Stimulated activated CD8-positive, alpha-beta memory T cell treated with anti-CD3 and anti-CD28 coated beads, Interleukin-12 subunit alpha, Interleukin-12 subunit beta, amount 100 ng/mL, for 24 hours (primary cell): ENCODE data around the gene REV1.
"Not testable (repeated sequence)": the region's sequence is repeated elsewhere in the genome, so short reads cannot be mapped to it uniquely, and the experiment has no call there.

Experiments
- DNase-seq: peaks from one replicate; pipeline ENCODE4 v3.0.0-alpha.2; 2020; ENCODE audit errors: extremely low read depth

REV1 gene

DNA sequence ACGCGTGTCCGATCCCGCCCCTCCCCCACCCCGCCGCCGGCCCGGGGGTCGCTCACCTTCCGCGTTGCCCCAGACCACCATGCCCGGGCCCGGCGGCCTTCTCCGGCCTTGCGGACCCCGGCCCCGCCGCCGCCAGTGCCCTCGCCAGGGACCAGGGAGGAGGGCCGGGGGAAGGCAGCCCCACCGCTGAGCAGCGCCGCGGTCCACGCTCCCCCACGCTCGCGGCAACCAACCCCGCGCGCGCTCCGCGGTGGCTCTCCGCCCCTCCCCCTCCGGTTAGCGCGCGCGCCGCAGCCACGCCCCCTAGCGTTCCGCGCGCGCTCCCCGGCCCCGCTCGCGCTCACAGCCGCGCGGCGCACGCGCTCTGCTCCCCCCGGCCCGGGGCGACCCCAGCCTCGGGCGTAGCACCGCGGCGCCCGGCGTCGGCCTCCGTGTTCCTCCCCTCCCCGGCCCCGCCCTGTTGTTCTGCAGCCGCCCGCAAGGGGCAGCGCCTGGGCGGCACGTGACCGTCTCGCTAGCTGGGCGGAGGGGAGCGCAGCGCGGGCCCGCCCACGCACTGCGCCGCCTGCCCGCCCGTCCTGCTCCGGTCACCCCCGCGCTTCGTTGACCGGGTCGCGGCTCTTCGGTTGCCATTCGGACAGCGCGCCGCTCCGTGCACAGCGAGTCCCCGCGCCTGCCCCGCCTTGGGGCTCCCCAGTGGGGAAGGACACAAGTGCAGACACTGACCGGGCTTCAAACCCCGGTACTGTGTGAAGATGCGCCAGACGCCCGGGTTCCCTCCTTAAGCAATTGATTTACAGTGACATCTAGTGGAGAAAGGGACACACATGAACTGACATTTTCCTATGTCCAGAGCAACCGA, at the start of gene REV1:
Gene REV1 (minus strand): TSS at position 257 of the 862 bp plus-strand sequence. CDS start 25,042 bp downstream, outside the sequence.
- DNase-seq = peak; percentile 85

- no peak for DNase-seq
These were observed 48.2 kb upstream of the REV1 start for GRCh38 chr2:99537910-99538485.

DNA sequence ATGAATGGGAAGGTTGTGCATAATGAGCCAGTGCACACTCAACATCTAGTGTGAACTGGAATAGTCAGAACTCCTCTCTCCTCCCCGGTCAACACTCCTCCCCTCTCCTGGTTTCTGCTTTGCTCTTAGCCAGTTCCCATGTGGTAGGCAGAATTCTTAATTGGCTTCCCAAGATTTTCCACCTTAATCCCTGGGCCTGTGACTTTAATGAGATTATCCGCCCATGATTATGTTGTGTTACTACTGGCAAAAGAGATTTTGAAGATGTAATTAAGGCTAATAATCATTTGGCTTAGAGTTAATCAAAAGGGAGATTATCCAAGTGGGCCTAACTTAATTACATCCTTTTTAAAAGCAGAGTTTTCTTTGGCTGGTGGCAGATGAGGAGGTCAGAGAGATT, 34.2 kb upstream of the REV1 start:
- DNase-seq = no peak

- DNase-seq = no peak
These were observed 32.3 kb upstream of the REV1 start for GRCh38 chr2:99522157-99522556.

DNA sequence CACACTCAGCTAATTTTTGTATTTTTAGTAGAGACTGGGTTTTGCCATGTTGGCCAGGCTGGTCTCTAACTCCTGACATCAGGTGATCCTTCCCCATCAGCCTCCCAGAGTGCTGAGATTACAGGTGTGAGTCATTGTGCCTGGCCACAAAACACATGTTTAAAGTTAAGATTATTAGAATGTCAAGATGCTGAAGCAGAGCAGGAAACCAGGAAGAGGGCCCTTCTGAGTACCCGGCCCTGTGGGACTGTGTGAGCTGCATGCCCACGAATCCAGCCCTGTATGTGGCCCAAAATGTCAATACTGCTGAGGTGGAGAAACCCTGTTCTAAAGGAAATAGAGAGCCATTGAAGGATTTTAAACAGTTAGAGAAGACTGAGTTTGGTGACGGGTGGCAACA, 31.0 kb upstream of the REV1 start:
- DNase-seq = no peak

DNA sequence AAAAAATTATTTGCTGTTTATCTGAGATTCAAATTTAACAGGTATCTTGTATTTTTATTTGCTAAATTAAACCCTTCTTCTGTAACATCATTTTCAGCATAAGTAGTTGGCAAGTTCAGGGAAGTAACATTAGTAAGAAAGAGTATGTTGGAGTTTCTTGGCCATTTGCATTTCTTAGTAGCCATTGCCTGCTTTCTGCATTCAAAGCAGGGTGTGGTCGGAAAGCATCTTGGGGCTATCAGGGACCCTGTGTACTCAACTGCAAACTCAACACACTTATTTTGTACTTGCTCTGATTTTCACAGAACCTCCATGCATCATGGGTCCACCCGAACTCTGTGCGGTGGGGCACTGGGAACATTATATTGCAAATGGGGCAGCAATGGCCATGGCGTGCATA, 30.4 kb upstream of the REV1 start:
- no peak for DNase-seq

DNA sequence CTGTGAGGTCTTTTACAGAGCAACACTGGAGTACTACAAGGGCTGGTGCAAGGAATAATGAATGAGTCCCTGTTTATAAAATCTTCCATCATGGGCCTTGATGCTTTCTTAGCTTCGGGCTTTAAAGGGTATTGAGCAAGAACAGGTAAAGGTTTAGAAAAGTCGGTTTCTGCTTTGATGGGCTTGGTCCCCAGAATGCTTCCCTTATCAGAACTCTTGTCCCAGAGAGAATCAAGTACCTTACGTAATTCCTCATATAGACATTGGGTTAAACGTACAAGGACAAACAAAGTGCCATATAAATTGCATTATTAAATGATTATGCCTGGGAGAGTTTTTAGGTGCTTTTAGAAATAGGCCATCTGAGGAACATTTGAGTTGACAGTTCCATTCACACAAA, 24.5 kb upstream of the REV1 start:
- no peak for DNase-seq

DNA sequence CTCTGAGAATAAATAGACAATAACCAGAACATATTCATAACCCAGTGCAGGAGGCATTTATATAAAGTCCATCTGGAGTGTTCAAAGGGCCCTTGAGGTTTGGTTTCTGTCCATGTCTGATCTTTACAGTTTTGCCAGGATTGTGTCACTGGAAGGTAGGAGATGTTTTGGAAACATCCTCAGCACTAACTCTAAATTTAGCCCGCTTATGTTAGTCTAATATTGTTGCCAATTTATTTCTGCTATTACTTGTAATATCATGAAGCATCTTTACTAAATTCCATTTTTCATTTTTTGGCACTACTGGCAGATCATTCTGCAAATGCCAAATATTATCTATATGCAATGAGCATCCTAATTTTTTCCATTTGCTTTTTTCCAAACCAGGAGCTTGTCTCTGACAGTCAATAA, 22.4 kb upstream of the REV1 start:
- DNase-seq = no peak

GRCh38 chr2:99509387-99509786, 19.6 kb upstream of the REV1 start:
- no peak for DNase-seq

- DNase-seq = no peak
These were observed 18.4 kb upstream of the REV1 start for GRCh38 chr2:99507937-99508818.

DNA sequence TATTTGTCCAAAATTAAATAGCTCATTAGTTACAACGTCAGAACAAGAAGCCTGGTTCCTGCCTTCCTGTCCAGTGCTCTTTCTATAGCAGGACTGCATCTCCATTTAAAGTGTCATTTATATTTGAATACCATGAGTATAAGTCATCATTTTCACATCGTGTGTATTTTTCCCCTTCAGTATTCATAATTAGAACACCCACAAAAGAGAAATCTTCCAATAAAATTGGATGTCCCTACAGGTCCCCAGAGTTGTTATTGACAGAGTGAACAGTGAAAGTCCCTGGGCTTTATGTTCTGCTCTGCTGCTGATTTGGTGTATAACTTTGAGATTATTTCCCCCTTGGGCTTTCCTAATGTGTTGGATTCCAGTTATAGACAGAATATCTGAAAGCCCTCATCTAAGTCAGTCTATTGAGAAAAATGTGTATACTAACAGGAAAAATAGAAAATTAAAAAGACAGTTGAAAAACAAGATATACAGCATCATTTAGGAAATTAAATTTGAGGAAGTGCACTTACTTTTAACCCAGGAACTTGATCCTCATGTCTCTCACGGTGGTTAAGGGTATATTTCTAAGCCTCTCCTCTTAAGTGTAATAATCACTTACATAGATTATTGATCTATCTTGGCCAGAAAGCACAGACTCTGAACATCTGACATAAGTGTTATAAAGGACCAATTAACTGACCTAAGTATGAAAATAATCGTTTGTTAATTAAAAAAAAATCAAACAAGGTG, 15.2 kb upstream of the REV1 start:
- no peak for DNase-seq

DNA sequence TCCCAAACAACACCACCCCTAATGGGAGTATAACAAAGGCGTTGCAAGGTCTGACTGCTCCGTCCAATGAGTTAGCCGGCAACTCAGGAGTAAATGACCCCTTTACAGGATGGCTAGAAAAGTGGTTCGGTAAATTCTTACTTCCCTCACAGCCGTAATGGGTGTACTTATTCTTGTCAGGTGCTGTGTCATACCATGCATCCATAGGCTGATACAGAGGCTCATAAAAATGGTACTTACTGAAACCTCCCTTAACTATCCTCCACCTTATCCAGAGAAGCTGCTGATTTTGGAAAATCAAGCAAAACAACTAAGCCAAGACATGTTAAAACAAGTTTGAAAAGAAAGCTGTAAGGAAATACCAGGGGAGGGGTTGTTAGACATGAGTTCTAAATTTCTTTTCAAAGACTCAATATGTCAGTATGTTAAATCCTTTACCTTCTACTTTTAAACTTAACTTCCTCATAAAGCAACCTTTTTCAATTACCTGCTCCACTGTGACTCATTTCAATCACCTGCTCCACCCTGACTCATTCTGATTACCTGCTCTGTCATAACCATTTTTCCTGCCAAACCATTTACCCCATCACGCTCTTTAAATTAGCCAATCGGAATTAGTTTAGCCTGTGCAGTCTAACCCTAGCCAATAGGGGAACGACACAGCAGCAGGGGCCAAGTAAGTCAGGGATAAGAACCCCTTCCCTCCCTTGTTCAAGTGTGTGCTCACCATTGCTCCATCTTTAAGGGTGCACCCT, 14.0 kb upstream of the REV1 start:
- DNase-seq = not testable (repeated sequence)

- DNase-seq = no peak
These were observed 6.2 kb upstream of the REV1 start for GRCh38 chr2:99496021-99496420.

- DNase-seq = no peak
These were observed 5.5 kb upstream of the REV1 start for GRCh38 chr2:99495115-99495860.

GRCh38 chr2:99492721-99493120, 2.9 kb upstream of the REV1 start:
- no peak for DNase-seq

GRCh38 chr2:99490623-99491461, 1.0 kb upstream of the REV1 start:
- DNase-seq = no peak

DNA sequence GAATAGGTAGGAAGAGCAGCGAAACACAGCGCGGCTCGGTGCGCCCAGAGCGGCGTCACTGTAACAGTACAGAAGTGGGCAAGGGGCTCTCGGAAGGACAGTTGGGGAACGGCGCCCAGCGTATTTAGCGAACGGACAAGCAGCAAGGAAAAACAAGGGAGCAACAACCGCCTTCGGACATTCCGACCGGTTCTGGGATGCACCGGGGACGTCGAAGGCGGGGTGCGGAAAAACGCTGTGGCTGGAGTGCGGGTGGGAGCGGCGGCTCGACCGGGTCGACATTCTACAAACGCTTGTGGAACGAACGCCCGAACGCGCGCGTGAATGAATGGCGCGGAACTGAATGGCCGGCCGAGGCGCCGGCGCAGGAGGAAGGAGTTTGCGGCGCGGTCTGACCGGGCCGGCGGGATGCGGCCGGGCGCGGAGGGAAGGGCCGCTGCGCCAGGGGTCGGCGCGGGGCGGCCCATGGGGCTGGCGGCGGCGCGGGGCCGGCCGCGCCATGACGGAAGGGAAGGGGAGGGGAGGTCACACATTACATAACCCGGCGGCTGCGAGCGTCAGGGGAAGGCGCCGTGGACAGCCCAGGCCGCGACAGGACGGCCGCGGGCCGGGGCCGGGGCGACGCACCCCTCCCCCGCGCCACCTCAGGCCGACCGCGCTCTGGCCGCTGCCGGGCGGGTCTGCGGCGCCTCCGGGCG, 605 bp downstream of the REV1 start:
- no peak for DNase-seq

DNA sequence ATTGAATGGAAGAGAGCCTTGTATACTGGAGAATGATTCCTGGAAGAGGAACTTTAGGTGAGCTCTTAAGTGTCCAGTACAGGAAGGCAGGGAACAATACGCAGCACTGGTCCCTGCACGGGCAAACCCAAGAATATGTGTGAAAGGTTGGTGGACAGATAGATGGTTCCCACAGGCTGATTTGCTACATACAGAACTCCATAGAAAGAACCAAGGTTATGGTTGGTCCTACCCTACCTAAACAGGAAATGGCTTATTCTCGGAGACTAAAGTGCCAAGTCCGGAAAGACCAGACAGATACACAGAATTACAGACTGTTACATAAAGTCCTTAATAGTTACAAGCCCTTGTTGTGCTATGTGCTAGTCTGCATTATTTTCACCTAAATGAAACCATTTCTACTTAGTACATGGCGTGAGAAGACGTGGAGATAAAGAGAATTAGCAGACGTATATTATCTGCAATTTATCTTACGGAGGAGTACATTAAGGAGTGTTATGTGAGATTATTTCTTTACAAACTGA, 1.2 kb downstream of the REV1 start:
- DNase-seq = no peak
